ENCODE data around the gene CPB2.

DNA sequence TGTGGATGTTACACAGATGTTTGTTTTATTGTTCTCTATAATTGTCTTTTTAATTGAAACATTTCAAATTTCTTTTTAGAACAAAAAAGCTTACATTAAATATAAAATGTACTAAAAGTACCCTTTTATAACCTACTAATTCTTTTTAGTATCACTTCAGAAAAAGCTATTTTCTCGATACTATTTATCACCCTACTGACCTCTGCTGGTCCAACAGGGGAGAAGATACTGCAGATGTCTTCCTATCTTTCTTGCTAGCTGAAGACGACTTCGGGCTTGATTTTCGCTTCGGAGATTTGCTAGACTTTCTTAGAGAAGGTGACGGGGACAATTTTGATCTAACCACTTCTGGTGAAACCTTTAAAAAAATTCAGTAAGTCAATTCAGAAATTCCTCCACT, 94.7 kb downstream of the CPB2 start:
- TF ChIP-seq, protein P1, sequence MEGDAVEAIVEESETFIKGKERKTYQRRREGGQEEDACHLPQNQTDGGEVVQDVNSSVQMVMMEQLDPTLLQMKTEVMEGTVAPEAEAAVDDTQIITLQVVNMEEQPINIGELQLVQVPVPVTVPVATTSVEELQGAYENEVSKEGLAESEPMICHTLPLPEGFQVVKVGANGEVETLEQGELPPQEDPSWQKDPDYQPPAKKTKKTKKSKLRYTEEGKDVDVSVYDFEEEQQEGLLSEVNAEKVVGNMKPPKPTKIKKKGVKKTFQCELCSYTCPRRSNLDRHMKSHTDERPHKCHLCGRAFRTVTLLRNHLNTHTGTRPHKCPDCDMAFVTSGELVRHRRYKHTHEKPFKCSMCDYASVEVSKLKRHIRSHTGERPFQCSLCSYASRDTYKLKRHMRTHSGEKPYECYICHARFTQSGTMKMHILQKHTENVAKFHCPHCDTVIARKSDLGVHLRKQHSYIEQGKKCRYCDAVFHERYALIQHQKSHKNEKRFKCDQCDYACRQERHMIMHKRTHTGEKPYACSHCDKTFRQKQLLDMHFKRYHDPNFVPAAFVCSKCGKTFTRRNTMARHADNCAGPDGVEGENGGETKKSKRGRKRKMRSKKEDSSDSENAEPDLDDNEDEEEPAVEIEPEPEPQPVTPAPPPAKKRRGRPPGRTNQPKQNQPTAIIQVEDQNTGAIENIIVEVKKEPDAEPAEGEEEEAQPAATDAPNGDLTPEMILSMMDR (IDR thresholded peaks at IDR 0.05): peak; percentile 32; the same call in 1 of the 2 replicates
- TF ChIP-seq, protein P2, sequence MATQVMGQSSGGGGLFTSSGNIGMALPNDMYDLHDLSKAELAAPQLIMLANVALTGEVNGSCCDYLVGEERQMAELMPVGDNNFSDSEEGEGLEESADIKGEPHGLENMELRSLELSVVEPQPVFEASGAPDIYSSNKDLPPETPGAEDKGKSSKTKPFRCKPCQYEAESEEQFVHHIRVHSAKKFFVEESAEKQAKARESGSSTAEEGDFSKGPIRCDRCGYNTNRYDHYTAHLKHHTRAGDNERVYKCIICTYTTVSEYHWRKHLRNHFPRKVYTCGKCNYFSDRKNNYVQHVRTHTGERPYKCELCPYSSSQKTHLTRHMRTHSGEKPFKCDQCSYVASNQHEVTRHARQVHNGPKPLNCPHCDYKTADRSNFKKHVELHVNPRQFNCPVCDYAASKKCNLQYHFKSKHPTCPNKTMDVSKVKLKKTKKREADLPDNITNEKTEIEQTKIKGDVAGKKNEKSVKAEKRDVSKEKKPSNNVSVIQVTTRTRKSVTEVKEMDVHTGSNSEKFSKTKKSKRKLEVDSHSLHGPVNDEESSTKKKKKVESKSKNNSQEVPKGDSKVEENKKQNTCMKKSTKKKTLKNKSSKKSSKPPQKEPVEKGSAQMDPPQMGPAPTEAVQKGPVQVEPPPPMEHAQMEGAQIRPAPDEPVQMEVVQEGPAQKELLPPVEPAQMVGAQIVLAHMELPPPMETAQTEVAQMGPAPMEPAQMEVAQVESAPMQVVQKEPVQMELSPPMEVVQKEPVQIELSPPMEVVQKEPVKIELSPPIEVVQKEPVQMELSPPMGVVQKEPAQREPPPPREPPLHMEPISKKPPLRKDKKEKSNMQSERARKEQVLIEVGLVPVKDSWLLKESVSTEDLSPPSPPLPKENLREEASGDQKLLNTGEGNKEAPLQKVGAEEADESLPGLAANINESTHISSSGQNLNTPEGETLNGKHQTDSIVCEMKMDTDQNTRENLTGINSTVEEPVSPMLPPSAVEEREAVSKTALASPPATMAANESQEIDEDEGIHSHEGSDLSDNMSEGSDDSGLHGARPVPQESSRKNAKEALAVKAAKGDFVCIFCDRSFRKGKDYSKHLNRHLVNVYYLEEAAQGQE (IDR thresholded peaks at IDR 0.05; ENCODE audit: insufficient read depth in 1 of 2, low read depth in 2 of 2, low read length in 1 of 2): no peak
